PFSK-1 (cell line): ENCODE results near the gene ABLIM2.

Experiments
- FOXP2 ChIP-seq: optimal IDR thresholded peaks from 2 replicates; pipeline ENCODE3; 2011; ENCODE audit warnings: borderline replicate concordance, control low read depth, inconsistent platforms; ENCODE audit not compliant: insufficient read depth; ENCODE audit errors: extremely low read length, extremely low read depth
- POLR2AphosphoS5 ChIP-seq: IDR thresholded peaks from 2 replicates; pipeline ENCODE4 v1.6.1; 2012; ENCODE audit warnings: low read depth, mild to moderate bottlenecking, control low read depth, low read length, moderate library complexity
- REST ChIP-seq, 2 experiments: IDR thresholded peaks; 2 replicates each; pipeline versions ENCODE4 v1.6.1 to v1.8.0; 2011 to 2012; ENCODE audit warnings: low read depth in 2 of 2, low read length in 2 of 2, control low read depth in 1 of 2, inconsistent platforms in 1 of 2, mild to moderate bottlenecking in 1 of 2, moderate library complexity in 1 of 2; ENCODE audit not compliant: insufficient read depth in 1 of 2
- SIN3A ChIP-seq: IDR thresholded peaks from 2 replicates; pipeline ENCODE4 v1.6.1; 2012; ENCODE audit warnings: mild to moderate bottlenecking, low read length, moderate library complexity, borderline replicate concordance; ENCODE audit not compliant: insufficient read depth
- TAF1 ChIP-seq: IDR thresholded peaks from 2 replicates; pipeline ENCODE4 v1.6.1; 2012; ENCODE audit warnings: low read length, control low read depth, borderline replicate concordance; ENCODE audit not compliant: insufficient read depth

ABLIM2 gene

GRCh38 chr4:8192748-8193738 is 34.4 kb upstream of the ABLIM2 start:
- no peak for TF ChIP-seq REST (IDR thresholded peaks at IDR 0.05; ENCODE audit: insufficient read depth in 1 of 2, low read depth in 2 of 2, low read length in 2 of 2)

GRCh38 chr4:8191136-8191747 is 32.6 kb upstream of the ABLIM2 start:
- no peak; the same call in 1 of the 2 replicates for TF ChIP-seq POLR2AphosphoS5
- peak; percentile 87; the same call in 1 of the 2 replicates for TF ChIP-seq SIN3A
- no peak; the same call in 1 of the 2 replicates for TF ChIP-seq TAF1
- no peak for TF ChIP-seq FOXP2
- TF ChIP-seq REST (IDR thresholded peaks at IDR 0.05; ENCODE audit: insufficient read depth in 1 of 2, low read depth in 2 of 2, low read length in 2 of 2): peak in 1 of 2 experiments; percentile 29; a peak in 1 of 4 replicates

- no peak for TF ChIP-seq REST (IDR thresholded peaks at IDR 0.05; ENCODE audit: insufficient read depth in 1 of 2, low read depth in 2 of 2, low read length in 2 of 2)
- TF ChIP-seq FOXP2: no peak
- TF ChIP-seq TAF1: no peak
These were observed 31.2 kb upstream of the ABLIM2 start for GRCh38 chr4:8189551-8190466.

- TF ChIP-seq SIN3A (no peak), TAF1 (no peak), REST (IDR thresholded peaks at IDR 0.05; ENCODE audit: insufficient read depth in 1 of 2, low read depth in 2 of 2, low read length in 2 of 2) (no peak), FOXP2 (no peak), POLR2AphosphoS5 (no peak)
These were observed 30.3 kb upstream of the ABLIM2 start for GRCh38 chr4:8188743-8189550.
